ENCODE data around the gene PAWR.
A peak's percentile ranks its signal among the peaks of the same experiment; 100 is the strongest.

Gene PAWR

GRCh38 chr12:79557690-79558315 is 133.0 kb downstream of the PAWR start (continued):
- TF ChIP-seq ZBTB11 (tag by site-specific recombination; conservative IDR thresholded peaks at IDR 0.05; ENCODE audit: low read depth) (no peak), ZNF239 (tag by site-specific recombination; IDR thresholded peaks at IDR 0.05) (no peak), KLF9 (tag by site-specific recombination; IDR thresholded peaks at IDR 0.05; ENCODE audit: low read depth) (no peak)

- ChIA-PET POLR2A (interaction anchor here (0.8 kb wide), 1 partner anchor 127 kb away, joined by 4 read pairs; no protein-coding TSS in a partner anchor), CTCF (interaction anchor here (0.6 to 1.2 kb wide), 2 partner anchors 632 to 1065 kb away, joined by 4 to 5 read pairs; no protein-coding TSS in a partner anchor)
- H3K27ac ChIP-seq (ENCODE audit: extremely low read depth, low read depth, low read length), result no peak overlapping the region
- TF ChIP-seq CTCF (tag by site-specific recombination; IDR thresholded peaks at IDR 0.05) (0 out of 2 replicates have a peak, but pooled peaks have one; percentile 16), ZNF654 (tag by site-specific recombination; IDR thresholded peaks at IDR 0.05; ENCODE audit: low read depth) (peak; percentile 66), KLF10 (tag by site-specific recombination; IDR thresholded peaks at IDR 0.05) (no peak)
- peaks cover 0 to 27% of the 10 kb centered on the region in 2 experiments; a peak in 2 of 3 replicates for H3K36me3 ChIP-seq (ENCODE audit: control insufficient read depth in 2 of 2, insufficient read depth in 1 of 2, low read length in 2 of 2)
- H3K9me3 ChIP-seq (ENCODE audit: control insufficient read depth, insufficient read depth, low read depth, low read length), result no peaks in the 10 kb centered on the region
- H3K4me3 ChIP-seq (ENCODE audit: low read depth, low read length), result no peak overlapping the region
- H3K4me1 ChIP-seq (ENCODE audit: control insufficient read depth, insufficient read depth, low read length), result no peaks in the 10 kb centered on the region
Observed at GRCh38 chr12:79555028-79555925, 135.5 kb downstream of the PAWR start.

GRCh38 chr12:79553863-79554574 is 136.7 kb downstream of the PAWR start:
- H3K4me3 ChIP-seq (ENCODE audit: low read depth, low read length), result no peak overlapping the region
- H3K36me3 ChIP-seq (ENCODE audit: control insufficient read depth in 2 of 2, insufficient read depth in 1 of 2, low read length in 2 of 2), result peaks cover 0 to 27% of the 10 kb centered on the region in 2 experiments; a peak in 2 of 3 replicates
- H3K27ac ChIP-seq (ENCODE audit: extremely low read depth, low read depth, low read length), result no peak overlapping the region
- no peaks in the 10 kb centered on the region for H3K9me3 ChIP-seq (ENCODE audit: control insufficient read depth, insufficient read depth, low read depth, low read length)
- no peaks in the 10 kb centered on the region for H3K4me1 ChIP-seq (ENCODE audit: control insufficient read depth, insufficient read depth, low read length)
- POLR2A ChIA-PET, result no interaction called here
- CTCF ChIA-PET, result no interaction called here
- TF ChIP-seq ZBTB10 (tag by site-specific recombination; IDR thresholded peaks at IDR 0.05), result no peak
- no peak for TF ChIP-seq YY2 (tag by site-specific recombination; IDR thresholded peaks at IDR 0.05)
- no peak for TF ChIP-seq ZNF362 (tag by site-specific recombination; IDR thresholded peaks at IDR 0.05)
- no peak for TF ChIP-seq ZNF174 (tag by site-specific recombination; IDR thresholded peaks at IDR 0.05)
- TF ChIP-seq BCL11B (tag by site-specific recombination; IDR thresholded peaks at IDR 0.05; ENCODE audit: low read depth), result no peak
- TF ChIP-seq MZF1 (tag by site-specific recombination; IDR thresholded peaks at IDR 0.05; ENCODE audit: borderline replicate concordance), result no peak
- TF ChIP-seq ZNF132 (tag by site-specific recombination; IDR thresholded peaks at IDR 0.05; ENCODE audit: borderline replicate concordance), result no peak
- TF ChIP-seq ZNF747 (tag by site-specific recombination; IDR thresholded peaks at IDR 0.05), result no peak
- no peak for TF ChIP-seq ZBTB1 (tag by site-specific recombination; IDR thresholded peaks at IDR 0.05)
- no peak for TF ChIP-seq ZSCAN5A (tag by site-specific recombination; IDR thresholded peaks at IDR 0.05)
- TF ChIP-seq SALL2 (tag by site-specific recombination; IDR thresholded peaks at IDR 0.05; ENCODE audit: borderline replicate concordance), result no peak
